CD4-positive, alpha-beta T cell treated with Interleukin-15 for 1 hour (primary cell): ENCODE results near the gene SLC24A4.

Experiments
- DNase-seq: peaks from one replicate; pipeline ENCODE4 v3.0.0-alpha.2; 2020

Gene SLC24A4

GRCh38 chr14:92507174-92507768 is 184.3 kb downstream of the SLC24A4 start:
- DNase-seq: peak; percentile 48

- DNase-seq: no peak
These were observed 188.0 kb downstream of the SLC24A4 start for GRCh38 chr14:92510972-92511371.

- no peak for DNase-seq
These were observed 188.7 kb downstream of the SLC24A4 start for GRCh38 chr14:92511453-92512238.

- no peak for DNase-seq
These were observed 189.8 kb downstream of the SLC24A4 start for GRCh38 chr14:92512807-92513203.

GRCh38 chr14:92513204-92513965 is 190.4 kb downstream of the SLC24A4 start, which contains the start of gene RIN3:
Gene RIN3 (plus strand): TSS chr14:92513781. CDS start chr14:92513933, 152 bp downstream.
- peak; percentile 66 for DNase-seq

- DNase-seq: no peak
These were observed 191.2 kb downstream of the SLC24A4 start for GRCh38 chr14:92513966-92514843.

GRCh38 chr14:92514844-92515514 is 192.0 kb downstream of the SLC24A4 start:
- no peak for DNase-seq

- DNase-seq: no peak
These were observed 192.8 kb downstream of the SLC24A4 start for GRCh38 chr14:92515546-92516343.

GRCh38 chr14:92516344-92516965 is 193.5 kb downstream of the SLC24A4 start:
- no peak for DNase-seq

- no peak for DNase-seq
These were observed 194.1 kb downstream of the SLC24A4 start for GRCh38 chr14:92516966-92517506.

GRCh38 chr14:92517761-92518160 is 194.8 kb downstream of the SLC24A4 start:
- no peak for DNase-seq

GRCh38 chr14:92519246-92520101 is 196.5 kb downstream of the SLC24A4 start:
- no peak for DNase-seq

GRCh38 chr14:92520102-92521057 is 197.4 kb downstream of the SLC24A4 start:
- peak; percentile 61 for DNase-seq

GRCh38 chr14:92521058-92521415 is 198.1 kb downstream of the SLC24A4 start:
- no peak for DNase-seq

- DNase-seq: no peak
These were observed 200.8 kb downstream of the SLC24A4 start for GRCh38 chr14:92523752-92524151.

- DNase-seq: no peak
These were observed 201.7 kb downstream of the SLC24A4 start for GRCh38 chr14:92524602-92525185.

GRCh38 chr14:92525322-92526095 is 202.5 kb downstream of the SLC24A4 start:
- DNase-seq: no peak
